Measurements from ENCODE around the gene FNDC3B. TPM values are rescaled to one million over a fixed set of nuclear protein-coding genes. Genes with fewer than 3 reads are reported as not detected.

FNDC3B gene
- total and polyA plus RNA-seq, 2 donors (not counting 3 experiments of a cell fraction or from before 2014, with no cell fraction given), result 91.6 to 295 TPM

GRCh38 chr3:172057059-172057458 lies 17.7 kb downstream of the FNDC3B start:
- peaks cover 91% of the 10 kb centered on the region for H3K79me2 ChIP-seq (ENCODE audit: control insufficient read depth, insufficient read depth, low read length)
- H3K36me3 ChIP-seq (ENCODE audit: control insufficient read depth in 2 of 2, extremely low read depth in 1 of 2, insufficient read depth in 2 of 2, low read length in 2 of 2), result peaks cover 7 to 24% of the 10 kb centered on the region in 2 experiments
- POLR2A ChIA-PET, result interaction anchor here (0.7 kb wide), 1 partner anchor 629 kb away, joined by 3 read pairs; no protein-coding TSS in a partner anchor
- FAIRE-seq (no peak), DNase-seq (ENCODE audit: low read depth, low spot score) (no peak)
- H4K20me1 ChIP-seq (replicated peaks; ENCODE audit: control insufficient read depth, extremely low read depth, insufficient read depth, low read length), result peaks cover 36% of the 10 kb centered on the region
- no peaks in the 10 kb centered on the region for H3K9me1 ChIP-seq (replicated peaks; ENCODE audit: control insufficient read depth, extremely low read depth, insufficient read depth, low read length)
- no peak overlapping the region for H3K27ac ChIP-seq (ENCODE audit: insufficient read depth, low read depth, low read length)
- dilution Hi-C loops (cut with MboI; ENCODE audit: extremely low pct_ligation_motif_present, low sequenced_read_pairs), result no loop called here
- CTCF ChIA-PET, result interaction anchor here (1.2 to 1.3 kb wide), 2 partner anchors 9 to 15 kb away, joined by 3 to 7 read pairs; no protein-coding TSS in a partner anchor
- no peak overlapping the region for H3K4me3 ChIP-seq (replicated peaks in 1 of 3; ENCODE audit: insufficient read depth in 1 of 3, low read depth in 1 of 3, low read length in 3 of 3)
- no peaks in the 10 kb centered on the region for H3K9me3 ChIP-seq (replicated peaks; ENCODE audit: control insufficient read depth, insufficient read depth, low read length)
- H2AFZ ChIP-seq (ENCODE audit: low read depth, low read length), result no peak overlapping the region
- H3K4me1 ChIP-seq (ENCODE audit: control insufficient read depth, extremely low read depth, insufficient read depth, low read length), result peaks cover 67% of the 10 kb centered on the region
- no peak overlapping the region for H3K9ac ChIP-seq (replicated peaks; ENCODE audit: extremely low read depth, insufficient read depth, low read length)
- no peaks in the 10 kb centered on the region for H3K27me3 ChIP-seq (ENCODE audit: control insufficient read depth in 2 of 2, insufficient read depth in 2 of 2, low read length in 2 of 2)
- intact Hi-C loops (cut with micrococcal nuclease), result no loop called here
- H3K4me2 ChIP-seq (ENCODE audit: insufficient read depth, low read length), result no peak overlapping the region
- BruUV-seq (replicated peaks), result no TSS peak
- no peak for TF ChIP-seq GATA2 (IDR thresholded peaks at IDR 0.05; ENCODE audit: insufficient read depth, insufficient read length, low read depth, low read length)
- TF ChIP-seq FOS (IDR thresholded peaks at IDR 0.05; ENCODE audit: borderline replicate concordance, insufficient read depth, low read length), result no peak
- no peak for TF ChIP-seq MYC (IDR thresholded peaks at IDR 0.05; ENCODE audit: low read depth, low read length)
- TF ChIP-seq CTCF (IDR thresholded peaks at IDR 0.05; ENCODE audit: extremely low read depth in 1 of 2, insufficient read depth in 1 of 2, low read depth in 1 of 2, low read length in 2 of 2), result no peak
- TF ChIP-seq POLR2A (IDR thresholded peaks at IDR 0.05; ENCODE audit: low read depth, low read length), result no peak
- no peak for TF ChIP-seq JUN (IDR thresholded peaks at IDR 0.05; ENCODE audit: borderline replicate concordance, insufficient read depth, insufficient read length, low read depth)
- TF ChIP-seq MAX (IDR thresholded peaks at IDR 0.05; ENCODE audit: insufficient read depth, insufficient read length), result no peak
- no peak for TF ChIP-seq EZH2 (IDR thresholded peaks at IDR 0.05; ENCODE audit: borderline replicate concordance, low read depth, low read length, severe bottlenecking)
- TF ChIP-seq POLR2AphosphoS5 (IDR thresholded peaks at IDR 0.05; ENCODE audit: insufficient read depth, low read depth, low read length), result no peak
